Endodermal cell (in vitro differentiated cells): Measurements from ENCODE around the gene RAB37. TPM values are rescaled to one million over a fixed set of nuclear protein-coding genes. Genes with fewer than 3 reads are reported as not detected.

Source experiments
- DNase-seq: peaks from one replicate; pipeline ENCODE4 v3.0.0-alpha.2; 2017
- H3K27ac ChIP-seq: 2 replicates; pipeline ENCODE4 v1.5.1; 2013; ENCODE audit warnings: mild to moderate bottlenecking, low read depth, low read length, moderate library complexity
- H3K27me3 ChIP-seq: 2 replicates; pipeline ENCODE4 v1.6.1; 2013; ENCODE audit warnings: mild to moderate bottlenecking, low read length, moderate library complexity; ENCODE audit not compliant: insufficient read depth, control insufficient read depth, poor library complexity, severe bottlenecking
- H3K36me3 ChIP-seq: 2 replicates; pipeline ENCODE4 v1.7.0; 2013; ENCODE audit warnings: mild to moderate bottlenecking, low read length, moderate library complexity; ENCODE audit not compliant: control insufficient read depth, insufficient read depth
- H3K4me1 ChIP-seq: one replicate; pipeline ENCODE4 v1.7.0; 2013; ENCODE audit warnings: low read length; ENCODE audit not compliant: control insufficient read depth, insufficient read depth
- H3K4me3 ChIP-seq: 2 replicates; pipeline ENCODE4 v1.5.1; 2013; ENCODE audit warnings: mild to moderate bottlenecking, low read length, moderate library complexity
- H3K9ac ChIP-seq: 2 replicates; pipeline ENCODE4 v1.6.1; 2013; ENCODE audit warnings: mild to moderate bottlenecking, low read length, moderate library complexity; ENCODE audit not compliant: poor library complexity, severe bottlenecking; ENCODE audit errors: extremely low read depth
- H3K9me3 ChIP-seq: 2 replicates; pipeline ENCODE4 v1.6.1; 2013; ENCODE audit warnings: mild to moderate bottlenecking, low read length, moderate library complexity; ENCODE audit not compliant: control insufficient read depth
- H3K27ac Mint-ChIP-seq: 2 replicates; pipeline ENCODE4 v1.8.0; 2020; ENCODE audit warnings: mixed read lengths
- H3K27me3 Mint-ChIP-seq: 2 replicates; pipeline ENCODE4 v1.8.0; 2021; ENCODE audit warnings: mild to moderate bottlenecking, mixed read lengths; ENCODE audit not compliant: insufficient read depth
- H3K36me3 Mint-ChIP-seq: 2 replicates; pipeline ENCODE4 v1.8.0; 2020; ENCODE audit warnings: low read depth, mixed read lengths
- H3K4me1 Mint-ChIP-seq: 2 replicates; pipeline ENCODE4 v1.8.0; 2020; ENCODE audit warnings: mixed read lengths
- H3K4me3 Mint-ChIP-seq: 2 replicates; pipeline ENCODE4 v1.8.0; 2020; ENCODE audit warnings: mild to moderate bottlenecking, moderate library complexity, mixed read lengths
- H3K9me3 Mint-ChIP-seq: 2 replicates; pipeline ENCODE4 v1.8.0; 2020; ENCODE audit warnings: mild to moderate bottlenecking, mixed read lengths
- WGBS, 2 experiments: methylation state at CpG; one replicate each; pipeline versions ENCODE4 v1.1.5 to v1.1.7; 2013; ENCODE audit warnings: missing lambda C conversion rate in 2 of 2, mixed read lengths in 1 of 2; ENCODE audit not compliant: insufficient coverage in 1 of 2, insufficient read length in 1 of 2; 5-methylcytosine and 5-hydroxymethylcytosine counted together
- total RNA-seq, 2 donors: library from RNA; stranded (reverse); fragmentation: NEBNext Ultra II Directional in 1 of 2; extraction: Animal tissue kit (Norgen Biotek cat#: 25700) in 1 of 2; gene quantifications; 2 replicates in 1 of 2; 3 replicates in 1 of 2; pipeline ENCODE4 v1.2.1, GENCODE V29; 2021
- TF ChIP-seq, protein P1 (sequence below): fragments of 200-600 bp; sonication (generic); conservative IDR thresholded peaks from 2 replicates; pipeline ENCODE4 v1.5.0; 2021; ENCODE audit warnings: antibody characterized with exemption, mild to moderate bottlenecking

Gene RAB37
- total RNA-seq, 2 donors from 2014 or later = 6.8 to 8.4 TPM

GRCh38 chr17:74702116-74702871 lies 34.8 kb upstream of the RAB37 start:
- WGBS, 2 experiments = 81 to 85% methylated on average over 9 of the region's 9 CpGs
- Histone ChIP-seq H3K4me3 (no peak overlapping the region), H3K9ac (no peak overlapping the region), H3K4me1 (no peaks in the 10 kb centered on the region), H3K27me3 (peaks cover 3% of the 10 kb centered on the region), H3K27ac (no peak overlapping the region), H3K9me3 (no peaks in the 10 kb centered on the region), H3K36me3 (no peaks in the 10 kb centered on the region)
- Mint-ChIP-seq H3K4me3 (no peak overlapping the region), H3K4me1 (no peaks in the 10 kb centered on the region), H3K9me3 (no peaks in the 10 kb centered on the region), H3K27ac (no peak overlapping the region), H3K27me3 (peaks cover 23% of the 10 kb centered on the region), H3K36me3 (no peaks in the 10 kb centered on the region)
- TF ChIP-seq, protein P1, sequence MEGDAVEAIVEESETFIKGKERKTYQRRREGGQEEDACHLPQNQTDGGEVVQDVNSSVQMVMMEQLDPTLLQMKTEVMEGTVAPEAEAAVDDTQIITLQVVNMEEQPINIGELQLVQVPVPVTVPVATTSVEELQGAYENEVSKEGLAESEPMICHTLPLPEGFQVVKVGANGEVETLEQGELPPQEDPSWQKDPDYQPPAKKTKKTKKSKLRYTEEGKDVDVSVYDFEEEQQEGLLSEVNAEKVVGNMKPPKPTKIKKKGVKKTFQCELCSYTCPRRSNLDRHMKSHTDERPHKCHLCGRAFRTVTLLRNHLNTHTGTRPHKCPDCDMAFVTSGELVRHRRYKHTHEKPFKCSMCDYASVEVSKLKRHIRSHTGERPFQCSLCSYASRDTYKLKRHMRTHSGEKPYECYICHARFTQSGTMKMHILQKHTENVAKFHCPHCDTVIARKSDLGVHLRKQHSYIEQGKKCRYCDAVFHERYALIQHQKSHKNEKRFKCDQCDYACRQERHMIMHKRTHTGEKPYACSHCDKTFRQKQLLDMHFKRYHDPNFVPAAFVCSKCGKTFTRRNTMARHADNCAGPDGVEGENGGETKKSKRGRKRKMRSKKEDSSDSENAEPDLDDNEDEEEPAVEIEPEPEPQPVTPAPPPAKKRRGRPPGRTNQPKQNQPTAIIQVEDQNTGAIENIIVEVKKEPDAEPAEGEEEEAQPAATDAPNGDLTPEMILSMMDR = no peak
- DNase-seq = no peak

DNA sequence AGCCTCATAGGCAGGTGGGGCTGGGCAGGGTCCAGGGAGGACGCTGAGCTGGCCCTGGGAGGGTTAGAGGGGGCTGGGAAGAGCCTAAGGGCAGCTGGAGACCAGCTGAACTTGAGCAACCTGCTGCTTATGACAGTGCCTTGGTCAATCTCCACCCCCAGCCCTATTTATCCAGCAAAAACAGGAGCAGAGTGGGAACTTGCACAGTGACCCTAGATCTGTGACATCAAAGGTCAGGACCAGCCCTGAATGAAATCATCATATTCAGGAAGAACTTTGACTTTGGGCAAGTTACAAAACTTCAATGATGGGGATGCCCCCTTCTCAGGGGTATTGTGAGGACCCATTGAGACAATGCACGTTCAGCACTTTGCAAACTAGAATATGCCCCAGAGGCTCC lies 33.7 kb upstream of the RAB37 start:
- Mint-ChIP-seq H3K27me3 (peaks cover 23% of the 10 kb centered on the region), H3K9me3 (no peaks in the 10 kb centered on the region), H3K27ac (no peak overlapping the region), H3K36me3 (no peaks in the 10 kb centered on the region), H3K4me1 (no peaks in the 10 kb centered on the region), H3K4me3 (no peak overlapping the region)
- TF ChIP-seq, protein P1 = no peak
- Histone ChIP-seq H3K27ac (no peak overlapping the region), H3K9ac (no peak overlapping the region), H3K36me3 (no peaks in the 10 kb centered on the region), H3K9me3 (no peaks in the 10 kb centered on the region), H3K27me3 (peaks cover 3% of the 10 kb centered on the region), H3K4me1 (no peaks in the 10 kb centered on the region), H3K4me3 (no peak overlapping the region)
- WGBS, 2 experiments = 57 to 86% methylated on average over 1 to 2 of the region's 2 CpGs
- DNase-seq = no peak

DNA sequence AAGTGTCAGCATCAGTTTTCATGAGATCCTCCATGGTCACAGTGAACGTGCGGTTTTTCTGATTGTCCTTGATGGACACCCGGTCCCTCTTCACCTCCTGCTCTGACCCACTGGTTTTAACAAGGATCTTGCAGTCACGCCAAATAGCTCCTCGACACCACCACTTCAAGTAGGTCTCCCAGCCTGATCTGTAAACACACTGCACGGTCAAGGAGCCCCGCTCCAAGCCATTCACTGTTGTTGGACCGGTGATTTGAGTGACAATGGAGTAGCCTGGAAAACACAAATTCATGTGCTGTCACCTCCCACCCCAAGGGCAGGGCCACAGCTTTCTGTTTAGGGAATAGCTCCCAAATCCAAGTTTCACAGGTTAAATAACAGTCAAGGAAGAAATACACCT lies 32.5 kb upstream of the RAB37 start:
- no peaks in the 10 kb centered on the region for H3K4me1 Mint-ChIP-seq
- H3K36me3 Mint-ChIP-seq = no peaks in the 10 kb centered on the region
- H3K9me3 Mint-ChIP-seq = no peaks in the 10 kb centered on the region
- H3K27me3 Mint-ChIP-seq = peaks cover 21% of the 10 kb centered on the region
- H3K4me3 Mint-ChIP-seq = no peak overlapping the region
- Histone ChIP-seq H3K27me3 (peaks cover 3% of the 10 kb centered on the region), H3K4me3 (no peak overlapping the region), H3K36me3 (no peaks in the 10 kb centered on the region), H3K9me3 (no peaks in the 10 kb centered on the region), H3K4me1 (no peaks in the 10 kb centered on the region), H3K9ac (no peak overlapping the region), H3K27ac (no peak overlapping the region)
- WGBS, 2 experiments = 94% methylated on average over 5 to 8 of the region's 8 CpGs
- no peak for DNase-seq
- no peak overlapping the region for H3K27ac Mint-ChIP-seq
- TF ChIP-seq, protein P1 = no peak
